ENCODE measurements around the gene TRIM66.
A peak's percentile ranks its signal among the peaks of the same experiment; 100 is the strongest.

The TRIM66 gene, protein sequence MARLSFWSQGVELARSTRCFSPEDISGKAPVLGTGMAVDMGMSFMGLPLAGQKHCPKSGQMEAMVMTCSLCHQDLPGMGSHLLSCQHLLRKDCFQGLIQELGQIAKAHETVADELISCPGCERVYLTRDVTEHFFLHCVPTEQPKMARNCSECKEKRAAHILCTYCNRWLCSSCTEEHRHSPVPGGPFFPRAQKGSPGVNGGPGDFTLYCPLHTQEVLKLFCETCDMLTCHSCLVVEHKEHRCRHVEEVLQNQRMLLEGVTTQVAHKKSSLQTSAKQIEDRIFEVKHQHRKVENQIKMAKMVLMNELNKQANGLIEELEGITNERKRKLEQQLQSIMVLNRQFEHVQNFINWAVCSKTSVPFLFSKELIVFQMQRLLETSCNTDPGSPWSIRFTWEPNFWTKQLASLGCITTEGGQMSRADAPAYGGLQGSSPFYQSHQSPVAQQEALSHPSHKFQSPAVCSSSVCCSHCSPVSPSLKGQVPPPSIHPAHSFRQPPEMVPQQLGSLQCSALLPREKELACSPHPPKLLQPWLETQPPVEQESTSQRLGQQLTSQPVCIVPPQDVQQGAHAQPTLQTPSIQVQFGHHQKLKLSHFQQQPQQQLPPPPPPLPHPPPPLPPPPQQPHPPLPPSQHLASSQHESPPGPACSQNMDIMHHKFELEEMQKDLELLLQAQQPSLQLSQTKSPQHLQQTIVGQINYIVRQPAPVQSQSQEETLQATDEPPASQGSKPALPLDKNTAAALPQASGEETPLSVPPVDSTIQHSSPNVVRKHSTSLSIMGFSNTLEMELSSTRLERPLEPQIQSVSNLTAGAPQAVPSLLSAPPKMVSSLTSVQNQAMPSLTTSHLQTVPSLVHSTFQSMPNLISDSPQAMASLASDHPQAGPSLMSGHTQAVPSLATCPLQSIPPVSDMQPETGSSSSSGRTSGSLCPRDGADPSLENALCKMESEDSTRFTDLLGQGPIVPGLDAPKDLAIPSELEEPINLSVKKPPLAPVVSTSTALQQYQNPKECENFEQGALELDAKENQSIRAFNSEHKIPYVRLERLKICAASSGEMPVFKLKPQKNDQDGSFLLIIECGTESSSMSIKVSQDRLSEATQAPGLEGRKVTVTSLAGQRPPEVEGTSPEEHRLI (N-terminal part only)

DNA sequence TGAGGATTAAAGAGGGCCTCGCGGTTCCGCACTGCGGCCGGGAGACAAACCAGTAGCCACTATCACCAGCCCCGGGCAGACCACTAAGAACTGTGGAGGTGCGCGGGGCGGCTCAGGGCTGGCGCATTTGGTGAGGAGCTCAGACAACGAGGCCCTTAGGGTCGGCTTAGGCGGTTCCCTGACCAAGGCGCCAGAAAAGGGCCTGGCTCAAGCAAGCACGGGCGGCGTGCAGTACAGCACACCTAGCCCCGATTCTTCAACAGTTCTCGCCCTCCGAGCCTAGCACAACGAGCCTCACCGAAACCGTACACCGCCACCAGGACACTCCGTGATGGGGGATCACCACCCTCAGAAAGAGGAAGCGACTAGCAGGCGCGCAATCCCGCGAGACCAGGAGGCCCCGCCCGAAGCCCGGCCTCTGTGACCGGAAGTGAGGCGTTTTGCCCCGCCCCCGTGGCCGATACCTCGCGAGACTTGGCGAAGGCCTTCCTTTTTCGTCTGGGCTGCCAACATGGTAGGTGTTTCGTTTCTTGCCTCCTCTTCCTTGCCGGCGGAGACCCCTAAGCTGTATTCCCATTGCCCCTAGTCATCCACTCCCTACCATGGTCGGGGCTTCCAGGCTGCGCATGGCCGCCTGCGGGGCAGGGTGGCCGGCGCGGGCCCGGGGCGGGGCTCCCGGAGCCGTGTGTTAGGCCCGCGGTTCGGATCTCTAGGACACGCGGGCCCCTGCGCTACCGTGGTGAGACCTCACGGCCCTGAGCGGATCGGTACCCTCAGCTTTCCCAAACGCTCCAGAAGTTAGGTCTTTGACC is at the start of gene TRIM66, which contains the start of gene RPL27A:
Gene TRIM66 (minus strand): TSS at position 363 of the 812 bp plus-strand sequence. CDS start 10,391 bp downstream, outside the sequence.
Gene RPL27A (plus strand): TSS at position 490 of the 812 bp plus-strand sequence. CDS start 22 bp downstream, at position 512.
- peak; percentile 91 for DNase-seq (ENCODE audit: extremely low read depth, low read depth)
- TF ChIP-seq, protein P1, sequence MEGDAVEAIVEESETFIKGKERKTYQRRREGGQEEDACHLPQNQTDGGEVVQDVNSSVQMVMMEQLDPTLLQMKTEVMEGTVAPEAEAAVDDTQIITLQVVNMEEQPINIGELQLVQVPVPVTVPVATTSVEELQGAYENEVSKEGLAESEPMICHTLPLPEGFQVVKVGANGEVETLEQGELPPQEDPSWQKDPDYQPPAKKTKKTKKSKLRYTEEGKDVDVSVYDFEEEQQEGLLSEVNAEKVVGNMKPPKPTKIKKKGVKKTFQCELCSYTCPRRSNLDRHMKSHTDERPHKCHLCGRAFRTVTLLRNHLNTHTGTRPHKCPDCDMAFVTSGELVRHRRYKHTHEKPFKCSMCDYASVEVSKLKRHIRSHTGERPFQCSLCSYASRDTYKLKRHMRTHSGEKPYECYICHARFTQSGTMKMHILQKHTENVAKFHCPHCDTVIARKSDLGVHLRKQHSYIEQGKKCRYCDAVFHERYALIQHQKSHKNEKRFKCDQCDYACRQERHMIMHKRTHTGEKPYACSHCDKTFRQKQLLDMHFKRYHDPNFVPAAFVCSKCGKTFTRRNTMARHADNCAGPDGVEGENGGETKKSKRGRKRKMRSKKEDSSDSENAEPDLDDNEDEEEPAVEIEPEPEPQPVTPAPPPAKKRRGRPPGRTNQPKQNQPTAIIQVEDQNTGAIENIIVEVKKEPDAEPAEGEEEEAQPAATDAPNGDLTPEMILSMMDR (IDR thresholded peaks at IDR 0.05; ENCODE audit: low read depth, low read length) = no peak; the same call in none of the 2 replicates

DNA sequence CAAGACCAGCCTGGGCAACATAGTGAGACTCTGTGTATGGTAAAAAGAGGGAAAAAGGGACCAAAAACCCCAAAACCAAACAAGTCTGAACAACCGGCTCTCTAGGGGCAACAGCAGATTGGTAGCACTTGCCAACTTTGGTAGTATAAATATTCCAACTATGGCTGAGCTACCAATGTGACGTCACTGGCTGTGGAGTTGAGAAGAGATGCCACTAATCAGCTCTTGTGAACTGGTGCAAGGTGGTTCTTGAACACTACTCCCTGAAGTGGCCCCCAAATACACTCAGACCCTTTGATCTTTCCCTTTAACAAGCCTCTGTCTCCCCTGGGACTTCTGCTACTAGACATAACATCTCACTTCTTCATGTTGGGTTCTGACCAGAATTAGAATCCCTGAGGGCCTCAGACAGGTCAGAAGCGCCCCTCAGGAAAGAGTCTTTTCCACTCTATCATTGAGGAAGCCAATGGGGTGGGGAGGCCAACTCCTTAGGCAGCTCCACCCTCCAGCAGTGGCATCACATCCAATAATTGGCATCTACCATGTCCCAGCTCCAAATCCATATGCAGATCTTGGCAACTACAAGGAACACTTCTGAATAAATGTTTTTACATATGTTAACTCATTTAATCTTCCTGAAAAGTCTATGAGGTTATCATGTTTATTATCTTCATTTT is 49.3 kb upstream of the TRIM66 start:
- TF ChIP-seq, protein P1 (IDR thresholded peaks at IDR 0.05; ENCODE audit: low read depth, low read length) = no peak
- no peak for DNase-seq (ENCODE audit: extremely low read depth, low read depth)

DNA sequence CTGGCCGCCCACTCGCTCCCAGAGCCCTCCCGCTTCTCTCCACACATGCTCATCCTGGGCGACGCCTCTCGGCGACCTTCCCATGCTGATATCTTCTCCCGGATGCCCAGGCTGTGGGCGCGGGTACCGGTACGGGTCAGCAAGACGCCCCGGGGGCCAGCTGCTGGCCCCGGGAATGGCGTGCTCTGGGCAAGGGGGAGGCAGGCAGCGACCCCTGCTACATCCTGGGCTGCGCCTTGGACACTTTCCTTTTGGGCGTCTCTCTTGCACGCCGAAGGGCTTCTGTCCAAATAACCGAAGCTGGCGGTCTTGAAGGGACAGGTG is 48.2 kb upstream of the TRIM66 start:
- DNase-seq (ENCODE audit: extremely low read depth, low read depth) = no peak
- TF ChIP-seq, protein P1 (IDR thresholded peaks at IDR 0.05; ENCODE audit: low read depth, low read length) = no peak

DNA sequence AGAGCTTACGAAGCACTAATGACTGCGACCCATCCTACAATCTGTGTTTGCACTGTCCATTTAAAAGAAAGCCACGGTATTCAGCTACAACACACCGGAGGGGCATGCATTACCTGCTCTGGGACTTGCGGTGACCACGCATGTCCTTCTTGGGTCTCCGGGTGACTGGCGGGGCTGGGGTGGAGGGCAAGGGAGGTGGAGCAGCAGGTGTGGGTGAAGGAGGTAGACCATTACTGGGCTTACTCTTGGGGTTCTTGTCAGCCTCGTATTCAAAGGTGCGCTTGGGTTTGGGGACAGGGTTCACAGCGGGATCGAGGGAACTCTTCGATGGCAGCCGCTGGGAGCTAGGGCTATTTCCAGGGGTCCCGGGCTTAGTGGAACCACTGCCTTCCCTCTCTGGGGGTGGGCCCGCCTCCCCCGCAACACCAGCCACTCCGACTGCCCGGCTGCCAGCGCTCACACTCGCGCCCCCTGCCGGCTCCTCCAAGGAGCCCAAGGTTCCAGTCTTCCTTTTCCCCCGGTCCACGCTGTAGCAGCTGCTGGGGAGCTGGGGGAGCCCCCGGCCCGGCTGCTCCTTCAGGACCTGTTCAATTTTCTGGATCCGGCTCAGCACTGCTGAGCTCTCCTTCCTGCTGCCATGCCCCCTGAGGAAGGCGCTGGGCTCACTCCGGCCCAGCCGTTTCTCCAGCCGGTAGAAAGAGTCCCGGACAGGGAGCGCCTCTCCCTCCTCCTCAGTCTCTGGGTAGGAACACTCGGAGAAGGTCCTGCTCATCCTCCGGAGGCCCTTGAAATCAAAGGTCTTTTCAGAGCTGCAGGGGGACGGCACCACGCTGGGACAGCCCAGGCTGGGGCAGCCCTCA is 47.6 kb upstream of the TRIM66 start:
- TF ChIP-seq, protein P1 (IDR thresholded peaks at IDR 0.05; ENCODE audit: low read depth, low read length) = no peak
- no peak for DNase-seq (ENCODE audit: extremely low read depth, low read depth)

DNA sequence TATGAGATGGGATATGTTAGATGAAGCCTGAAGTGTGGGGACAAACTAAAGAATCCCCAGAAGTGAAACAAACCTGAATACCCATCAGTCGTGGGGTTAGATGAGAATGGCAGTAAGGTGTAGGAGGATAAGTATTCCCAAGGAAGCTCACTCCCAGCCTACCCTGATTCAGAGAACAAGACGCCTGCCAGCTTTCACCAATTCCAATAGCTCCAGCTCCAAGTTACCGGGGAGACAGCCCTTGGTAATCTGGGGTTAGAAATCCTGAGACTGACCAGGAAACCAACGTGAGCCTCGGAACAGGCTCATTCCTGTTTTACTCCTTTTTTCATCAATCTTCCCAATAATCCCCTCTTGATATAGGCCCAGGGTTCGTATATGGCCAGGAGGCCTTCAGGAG is 46.6 kb upstream of the TRIM66 start:
- no peak for DNase-seq (ENCODE audit: extremely low read depth, low read depth)
- TF ChIP-seq, protein P1 (IDR thresholded peaks at IDR 0.05; ENCODE audit: low read depth, low read length) = no peak

Data from AG09319 (cell line).